Measurements from ENCODE around the gene TRMT61B. TPM values are rescaled to one million over a fixed set of nuclear protein-coding genes. Genes with fewer than 3 reads are reported as not detected.

The TRMT61B gene
- total and polyA plus RNA-seq, 11 donors = 12.9 to 54.7 (median 16.1) TPM

- Histone ChIP-seq H3K27ac (no peak overlapping the region), H3K9me3 (no peaks in the 10 kb centered on the region), H3K4me3 (no peak overlapping the region), H3K27me3 (no peaks in the 10 kb centered on the region), H3K4me1 (peaks cover 0 to 18% (median 0%) of the 10 kb centered on the region in 12 donors), H3K36me3 (peaks cover 0 to 80% (median 63%) of the 10 kb centered on the region in 9 donors)
- WGBS, 4 donors = 46 to 93% (median 90%) methylated on average over 2 of the region's 2 CpGs
- TF ChIP-seq POLR2A (IDR thresholded peaks at IDR 0.05) (no peak), CTCF (IDR thresholded peaks at IDR 0.05) (no peak)
- DNase-seq = no peak
- intact Hi-C loops (cut with DNase I) = no loop called here
- ATAC-seq = no peak
These were observed 34.8 kb upstream of the TRMT61B start for GRCh38 chr2:28904802-28905457.

GRCh38 chr2:28904295-28904694 lies 34.2 kb upstream of the TRMT61B start:
- no peak for TF ChIP-seq CTCF (IDR thresholded peaks at IDR 0.05)
- TF ChIP-seq POLR2A (IDR thresholded peaks at IDR 0.05) = no peak
- no peak overlapping the region for H3K27ac ChIP-seq
- H3K4me3 ChIP-seq = no peak overlapping the region
- peaks cover 0 to 73% (median 56%) of the 10 kb centered on the region in 9 donors for H3K36me3 ChIP-seq
- DNase-seq = no peak
- 85 to 91% (median 88%) methylated on average over 2 of the region's 2 CpGs for WGBS, 4 donors
- no peaks in the 10 kb centered on the region for H3K9me3 ChIP-seq
- intact Hi-C loops (cut with DNase I) = no loop called here
- H3K27me3 ChIP-seq = no peaks in the 10 kb centered on the region
- peaks cover 0 to 18% (median 0%) of the 10 kb centered on the region in 12 donors for H3K4me1 ChIP-seq
- ATAC-seq = no peak

- Histone ChIP-seq H3K27ac (no peak overlapping the region), H3K9me3 (no peaks in the 10 kb centered on the region), H3K36me3 (peaks cover 0 to 56% (median 39%) of the 10 kb centered on the region in 9 donors), H3K4me3 (no peak overlapping the region), H3K27me3 (no peaks in the 10 kb centered on the region), H3K4me1 (peaks cover 0 to 35% (median 4%) of the 10 kb centered on the region in 12 donors)
- intact Hi-C loops (cut with DNase I) = no loop called here
- ATAC-seq (no peak), DNase-seq (no peak)
- TF ChIP-seq POLR2A (IDR thresholded peaks at IDR 0.05) (no peak), CTCF (IDR thresholded peaks at IDR 0.05) (no peak)
- WGBS, 4 donors = 94 to 95% (median 95%) methylated on average over 3 of the region's 3 CpGs
These were observed 32.5 kb upstream of the TRMT61B start for GRCh38 chr2:28902584-28902983.

GRCh38 chr2:28901841-28902240 lies 31.7 kb upstream of the TRMT61B start:
- Histone ChIP-seq H3K9me3 (no peaks in the 10 kb centered on the region), H3K27me3 (no peaks in the 10 kb centered on the region), H3K36me3 (peaks cover 0 to 49% (median 32%) of the 10 kb centered on the region in 9 donors), H3K4me3 (no peak overlapping the region), H3K27ac (no peak overlapping the region), H3K4me1 (peaks cover 0 to 42% (median 10%) of the 10 kb centered on the region in 12 donors)
- TF ChIP-seq CTCF (IDR thresholded peaks at IDR 0.05) (no peak), POLR2A (IDR thresholded peaks at IDR 0.05) (no peak)
- ATAC-seq = no peak
- no peak for DNase-seq
- WGBS, 4 donors = 45 to 60% (median 50%) methylated on average over 1 of the region's 1 CpG
- intact Hi-C loops (cut with DNase I) = no loop called here

Data from heart left ventricle (tissue), 16 donors.